PC-9 (cell line): ENCODE results near the gene WSCD1. TPM values are rescaled to one million over a fixed set of nuclear protein-coding genes. Genes with fewer than 3 reads are reported as not detected.

Experiments
- BruUV-seq: library from RNA; stranded (reverse); fragments of 400-500 nt; replicated peaks from 2 replicates; lab custom pipeline; 2021; lab: Mats Ljungman, UMichigan
- CTCF ChIA-PET: fragments of 300-600 bp; sonication (Branson Sonifier 250); formaldehyde crosslinking; loops from one replicate; lab custom pipeline; 2022; ENCODE audit warnings: antibody characterized with exemption; lab: Charles Lee
- POLR2A ChIA-PET: fragments of 300-600 bp; sonication (Branson Sonifier 250); formaldehyde crosslinking; loops from one replicate; lab custom pipeline; 2022; ENCODE audit warnings: antibody characterized with exemption; ENCODE audit not compliant: unreplicated experiment; lab: Charles Lee
- DNase-seq, 2 experiments: peaks; one replicate each; pipeline versions ENCODE4 v3.0.0 to v3.0.0-alpha.2; 2015 to 2022; ENCODE audit warnings: mixed read lengths in 1 of 2
- H2AFZ ChIP-seq: fragments of 200-600 bp; sonication (generic); 2 replicates; pipeline ENCODE4 v1.8.1; 2017; ENCODE audit warnings: antibody characterized with exemption
- H3F3A ChIP-seq: fragments of 200-600 bp; sonication (generic); 2 replicates; pipeline ENCODE4 v1.8.1; 2017; ENCODE audit warnings: antibody characterized with exemption, mild to moderate bottlenecking, low read depth; ENCODE audit not compliant: insufficient read depth
- H3K27ac ChIP-seq: fragments of 200-600 bp; sonication (generic); 2 replicates; pipeline ENCODE4 v1.6.1; 2016; ENCODE audit warnings: mixed run types
- H3K27me3 ChIP-seq: fragments of 200-600 bp; sonication (generic); 2 replicates; pipeline ENCODE4 v1.6.1; 2016; ENCODE audit warnings: low read depth, mixed run types; ENCODE audit not compliant: insufficient read depth
- H3K36me3 ChIP-seq: fragments of 200-600 bp; sonication (generic); 2 replicates; pipeline ENCODE4 v1.6.1; 2016; ENCODE audit warnings: low read depth, mixed run types
- H3K4me1 ChIP-seq: fragments of 200-600 bp; sonication (generic); replicated peaks from 2 replicates; pipeline ENCODE4 v1.6.1; 2016; ENCODE audit warnings: mixed run types; ENCODE audit not compliant: insufficient read depth
- H3K4me2 ChIP-seq: fragments of 200-600 bp; sonication (generic); 2 replicates; pipeline ENCODE4 v1.6.1; 2017; ENCODE audit warnings: mixed run types
- H3K4me3 ChIP-seq: fragments of 200-600 bp; sonication (generic); 2 replicates; pipeline ENCODE4 v1.6.1; 2016; ENCODE audit warnings: mixed run types
- H3K79me2 ChIP-seq: fragments of 200-600 bp; sonication (generic); 2 replicates; pipeline ENCODE4 v1.6.1; 2017; ENCODE audit warnings: low read depth, mixed run types
- H3K9me2 ChIP-seq: fragments of 200-600 bp; sonication (generic); 2 replicates; pipeline ENCODE4 v1.8.1; 2017; ENCODE audit warnings: mild to moderate bottlenecking; ENCODE audit not compliant: insufficient read depth
- H3K9me3 ChIP-seq: fragments of 200-600 bp; sonication (generic); 2 replicates; pipeline ENCODE4 v1.8.1; 2016; ENCODE audit warnings: low read depth; ENCODE audit not compliant: insufficient read depth
- H4K20me1 ChIP-seq: fragments of 200-600 bp; sonication (generic); 2 replicates; pipeline ENCODE4 v1.8.1; 2017; ENCODE audit not compliant: insufficient read depth
- CTCF ChIP-seq: fragments of 200-600 bp; sonication (generic); conservative IDR thresholded peaks from 2 replicates; pipeline ENCODE4 v1.6.1; 2017; ENCODE audit warnings: mixed run types, antibody characterized with exemption, mild to moderate bottlenecking, moderate library complexity
- EZH2 ChIP-seq: fragments of 200-600 bp; sonication (generic); IDR thresholded peaks from 2 replicates; pipeline ENCODE4 v1.8.0; 2017; ENCODE audit warnings: antibody characterized with exemption, low read depth
- intact Hi-C: fragments of 100-400 bp; cut with micrococcal nuclease; formaldehyde crosslinking; loops from one replicate; pipeline ENCODE4 v1.10.0; 2022; ENCODE audit not compliant: unreplicated experiment
- total RNA-seq: library from RNA; stranded (reverse); gene quantifications from 2 replicates; pipeline ENCODE4 v1.2.3, GENCODE V29; 2021

WSCD1 gene
- total RNA-seq, 1 experiment from 2014 or later = not detected

GRCh38 chr17:6105649-6106007 is 35.4 kb downstream of the WSCD1 start:
- H3K27ac ChIP-seq = no peak overlapping the region
- H3K27me3 ChIP-seq = peaks cover 77% of the 10 kb centered on the region

GRCh38 chr17:6106212-6106611 is 36.0 kb downstream of the WSCD1 start:
- POLR2A ChIA-PET = no interaction called here
- H3K4me1 ChIP-seq = no peaks in the 10 kb centered on the region
- CTCF ChIA-PET = no interaction called here

More at GRCh38 chr17:6105649-6106007, 35.4 kb downstream of the WSCD1 start:
- no peak overlapping the region for H2AFZ ChIP-seq
- no peak overlapping the region for H3K4me3 ChIP-seq
- no peaks in the 10 kb centered on the region for H3F3A ChIP-seq
- CTCF ChIA-PET = no interaction called here
- H3K4me1 ChIP-seq = no peaks in the 10 kb centered on the region
- POLR2A ChIA-PET = no interaction called here
- intact Hi-C loops = no loop called here
- no peaks in the 10 kb centered on the region for H3K9me3 ChIP-seq
- BruUV-seq = no TSS peak
- H3K4me2 ChIP-seq = no peak overlapping the region
- no peaks in the 10 kb centered on the region for H3K9me2 ChIP-seq
- DNase-seq = no peak
- H4K20me1 ChIP-seq = no peaks in the 10 kb centered on the region
- TF ChIP-seq EZH2 (no peak), CTCF (no peak)
- no peaks in the 10 kb centered on the region for H3K79me2 ChIP-seq
- no peaks in the 10 kb centered on the region for H3K36me3 ChIP-seq

GRCh38 chr17:6107791-6108190 is 37.6 kb downstream of the WSCD1 start:
- no peak overlapping the region for H3K4me3 ChIP-seq
- peaks cover 74% of the 10 kb centered on the region for H3K27me3 ChIP-seq
- no peak overlapping the region for H2AFZ ChIP-seq
- no peaks in the 10 kb centered on the region for H4K20me1 ChIP-seq
- no peak for TF ChIP-seq EZH2
- no peak for TF ChIP-seq CTCF
- no peaks in the 10 kb centered on the region for H3K79me2 ChIP-seq
- H3K4me2 ChIP-seq = no peak overlapping the region
- intact Hi-C loops = no loop called here
- no TSS peak for BruUV-seq
- ChIA-PET POLR2A (no interaction called here), CTCF (no interaction called here)
- no peaks in the 10 kb centered on the region for H3K36me3 ChIP-seq
- no peaks in the 10 kb centered on the region for H3K9me2 ChIP-seq
- H3K4me1 ChIP-seq = no peaks in the 10 kb centered on the region
- no peaks in the 10 kb centered on the region for H3K9me3 ChIP-seq
- H3K27ac ChIP-seq = no peak overlapping the region
- no peaks in the 10 kb centered on the region for H3F3A ChIP-seq
- DNase-seq = no peak

More at GRCh38 chr17:6106212-6106611, 36.0 kb downstream of the WSCD1 start:
- H3K9me2 ChIP-seq = no peaks in the 10 kb centered on the region
- no peaks in the 10 kb centered on the region for H3K79me2 ChIP-seq
- no peaks in the 10 kb centered on the region for H3F3A ChIP-seq
- H3K27ac ChIP-seq = no peak overlapping the region
- intact Hi-C loops = no loop called here
- H3K27me3 ChIP-seq = peaks cover 77% of the 10 kb centered on the region
- no peak for DNase-seq
- no TSS peak for BruUV-seq
- H3K4me3 ChIP-seq = no peak overlapping the region
- H3K4me2 ChIP-seq = no peak overlapping the region
- H3K9me3 ChIP-seq = no peaks in the 10 kb centered on the region
- no peaks in the 10 kb centered on the region for H4K20me1 ChIP-seq
- H2AFZ ChIP-seq = no peak overlapping the region
- TF ChIP-seq CTCF (no peak), EZH2 (no peak)
- H3K36me3 ChIP-seq = no peaks in the 10 kb centered on the region
